Measurements from ENCODE around the gene RAB30. TPM values are rescaled to one million over a fixed set of nuclear protein-coding genes. Genes with fewer than 3 reads are reported as not detected.

Gene RAB30
- total RNA-seq, 1 donor from 2014 or later, result 160 TPM

DNA sequence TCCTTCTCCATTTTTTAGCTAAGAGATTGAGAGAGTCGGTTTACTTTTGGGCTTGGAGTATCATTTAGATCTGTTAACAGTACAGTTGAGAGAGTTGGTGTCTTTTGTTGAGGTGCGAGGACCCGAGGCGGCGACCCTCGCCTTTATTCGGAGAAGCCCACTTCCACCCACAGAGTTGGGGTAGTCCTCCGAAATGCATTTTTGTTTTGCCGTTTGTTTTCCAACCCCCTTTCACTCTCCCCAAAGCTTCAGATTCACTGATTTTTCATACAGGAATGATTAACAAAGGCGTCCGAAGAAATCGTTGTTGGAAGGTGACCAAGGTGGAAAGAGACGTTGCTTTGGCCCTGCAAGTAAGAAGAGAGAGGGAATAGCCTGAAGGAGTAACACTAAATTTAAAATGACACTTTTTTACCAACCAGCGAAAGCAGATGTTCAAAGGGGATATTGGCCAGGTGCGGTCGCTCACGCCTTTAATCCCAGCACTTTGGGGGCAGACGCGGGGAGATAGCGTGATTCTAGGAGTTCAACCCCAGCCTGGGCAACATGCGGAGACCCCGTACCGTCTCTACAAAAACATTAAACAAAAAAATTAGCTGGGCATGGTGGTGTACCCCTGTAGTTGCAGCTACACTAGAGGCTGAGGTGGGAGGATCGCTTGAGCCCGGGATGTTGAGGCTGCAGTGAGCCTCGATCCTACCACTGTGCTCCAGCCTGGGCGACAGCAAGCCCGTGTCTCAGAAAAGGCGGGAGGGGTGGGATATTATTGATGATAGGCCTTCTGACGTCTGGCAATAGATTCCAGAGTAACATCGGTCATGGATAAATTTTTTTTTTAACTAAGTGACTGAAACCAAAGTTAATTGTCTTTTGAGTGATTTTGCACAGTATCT lies 899 bp upstream of the RAB30 start:
- TF ChIP-seq, protein P1, sequence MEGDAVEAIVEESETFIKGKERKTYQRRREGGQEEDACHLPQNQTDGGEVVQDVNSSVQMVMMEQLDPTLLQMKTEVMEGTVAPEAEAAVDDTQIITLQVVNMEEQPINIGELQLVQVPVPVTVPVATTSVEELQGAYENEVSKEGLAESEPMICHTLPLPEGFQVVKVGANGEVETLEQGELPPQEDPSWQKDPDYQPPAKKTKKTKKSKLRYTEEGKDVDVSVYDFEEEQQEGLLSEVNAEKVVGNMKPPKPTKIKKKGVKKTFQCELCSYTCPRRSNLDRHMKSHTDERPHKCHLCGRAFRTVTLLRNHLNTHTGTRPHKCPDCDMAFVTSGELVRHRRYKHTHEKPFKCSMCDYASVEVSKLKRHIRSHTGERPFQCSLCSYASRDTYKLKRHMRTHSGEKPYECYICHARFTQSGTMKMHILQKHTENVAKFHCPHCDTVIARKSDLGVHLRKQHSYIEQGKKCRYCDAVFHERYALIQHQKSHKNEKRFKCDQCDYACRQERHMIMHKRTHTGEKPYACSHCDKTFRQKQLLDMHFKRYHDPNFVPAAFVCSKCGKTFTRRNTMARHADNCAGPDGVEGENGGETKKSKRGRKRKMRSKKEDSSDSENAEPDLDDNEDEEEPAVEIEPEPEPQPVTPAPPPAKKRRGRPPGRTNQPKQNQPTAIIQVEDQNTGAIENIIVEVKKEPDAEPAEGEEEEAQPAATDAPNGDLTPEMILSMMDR (IDR thresholded peaks at IDR 0.05), result no peak
- intact Hi-C loops (cut with micrococcal nuclease), result loop anchor here (1.0 to 5.0 kb wide), 5 partner anchors 10 to 214 kb away; partner anchors contain the start of gene CCDC90B
- ATAC-seq (ENCODE audit: low read depth) (no peak), DNase-seq (no peak)
- Mint-ChIP-seq H3K36me3 (ENCODE audit: low read depth) (peaks cover 55% of the 10 kb centered on the region), H3K4me3 (no peak overlapping the region), H3K27me3 (no peaks in the 10 kb centered on the region), H3K27ac (no peak overlapping the region), H3K9me3 (no peaks in the 10 kb centered on the region), H3K4me1 (peaks cover 60% of the 10 kb centered on the region)
- ChIA-PET CTCF (interaction anchor here (1.0 to 2.0 kb wide), 4 partner anchors 10 to 205 kb away, joined by 3 to 7 read pairs (median 5); no protein-coding TSS in a partner anchor), POLR2A (interaction anchor here (0.6 to 10.8 kb wide), 26 partner anchors 10 to 176 kb away, joined by 3 to 129 read pairs (median 6); partner anchors contain the start of genes ANKRD42, PCF11 and PRCP)

DNA sequence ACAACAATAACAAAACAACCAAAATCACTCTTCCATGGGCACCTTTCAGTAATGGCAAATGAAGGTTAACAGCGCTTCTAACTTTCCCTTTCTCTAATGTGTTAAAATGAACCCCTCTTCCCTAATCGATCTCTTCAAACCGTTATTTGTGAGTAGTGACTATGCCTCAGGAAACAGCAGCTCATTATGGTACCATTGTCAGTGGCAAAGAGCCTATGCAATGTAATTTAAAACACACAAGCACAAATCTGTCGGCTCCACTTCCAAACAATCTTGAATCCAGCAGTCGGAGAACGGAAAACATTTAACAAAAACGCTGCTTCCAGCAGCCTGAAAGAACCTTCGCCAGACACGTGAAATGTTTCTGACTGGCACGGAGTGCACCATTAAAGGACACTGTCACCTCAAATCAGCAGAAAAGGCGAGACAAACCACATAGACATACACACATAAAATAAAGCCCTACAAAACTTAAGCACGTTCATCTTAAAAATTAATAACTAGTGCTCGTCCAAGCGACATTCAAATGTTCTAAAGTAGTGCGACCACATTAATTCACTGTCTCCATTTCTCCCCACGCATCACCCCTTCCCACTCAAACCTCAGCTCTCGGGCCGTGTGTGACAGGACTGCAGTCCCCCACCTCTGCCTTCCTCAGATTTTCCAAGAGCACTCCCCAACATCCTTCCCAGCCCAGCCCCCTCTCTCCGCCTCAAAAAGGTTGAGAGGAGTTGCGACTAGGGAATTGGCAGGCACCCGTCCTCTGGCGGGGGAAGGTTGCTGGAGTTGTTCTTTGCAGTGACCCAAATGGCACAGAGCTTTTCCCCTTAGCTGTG lies 748 bp downstream of the RAB30 start:
- ChIA-PET CTCF (interaction anchor here (1.1 to 2.0 kb wide), 2 partner anchors 144 to 204 kb away, joined by 3 to 7 read pairs; no protein-coding TSS in a partner anchor), POLR2A (interaction anchor here (0.5 to 10.8 kb wide), 32 partner anchors 8 to 1202 kb away, joined by 3 to 129 read pairs (median 4); partner anchors contain the start of genes ANKRD42, CCDC90B, DDIAS and PCF11)
- Mint-ChIP-seq H3K4me1 (peaks cover 71% of the 10 kb centered on the region), H3K27me3 (no peaks in the 10 kb centered on the region), H3K27ac (no peak overlapping the region), H3K36me3 (ENCODE audit: low read depth) (peaks cover 49% of the 10 kb centered on the region), H3K9me3 (no peaks in the 10 kb centered on the region), H3K4me3 (no peak overlapping the region)
- DNase-seq (no peak), ATAC-seq (ENCODE audit: low read depth) (no peak)
- TF ChIP-seq, protein P1 (IDR thresholded peaks at IDR 0.05), result no peak
- intact Hi-C loops (cut with micrococcal nuclease), result loop anchor here (1.0 to 5.0 kb wide), 7 partner anchors 8 to 181 kb away; partner anchors contain the start of gene DDIAS

DNA sequence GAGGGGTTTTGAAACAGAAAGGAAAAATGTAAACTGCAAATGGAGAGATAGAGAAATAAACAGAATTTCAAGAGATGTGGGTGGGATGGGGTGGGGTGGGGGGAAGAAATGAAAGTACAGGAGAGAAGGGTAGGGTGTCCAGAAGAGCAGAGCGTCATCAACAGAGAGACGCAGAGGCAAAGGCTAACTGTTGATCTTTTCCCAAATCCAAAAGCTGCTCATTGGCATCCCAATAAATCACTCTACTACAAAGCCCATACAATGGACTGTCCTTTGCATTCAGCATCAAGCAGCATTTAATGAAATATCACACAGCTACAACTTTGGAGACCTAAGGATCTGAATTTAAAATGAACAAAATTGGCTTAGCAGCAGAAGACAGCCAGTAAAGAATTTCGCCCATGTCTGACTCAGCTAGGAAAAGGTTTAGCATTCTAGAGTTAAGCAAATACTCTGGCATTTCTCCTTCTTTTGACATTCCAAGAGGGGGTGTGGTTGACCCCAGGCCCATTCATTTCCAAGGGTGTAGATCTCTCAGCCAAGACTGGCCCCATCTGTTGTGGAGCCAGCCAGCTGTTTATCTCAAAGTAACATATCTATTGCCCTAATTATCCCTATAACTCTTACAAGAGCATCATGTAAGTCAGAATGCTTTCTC lies 1.5 kb downstream of the RAB30 start:
- POLR2A ChIA-PET, result interaction anchor here (0.6 to 10.8 kb wide), 18 partner anchors 7 to 168 kb away, joined by 3 to 129 read pairs (median 6); partner anchors contain the start of genes ANKRD42, DDIAS and PCF11
- TF ChIP-seq, protein P1 (IDR thresholded peaks at IDR 0.05), result no peak
- DNase-seq, result no peak
- H3K4me3 Mint-ChIP-seq, result no peak overlapping the region
- H3K9me3 Mint-ChIP-seq, result no peaks in the 10 kb centered on the region
- H3K4me1 Mint-ChIP-seq, result peaks cover 75% of the 10 kb centered on the region
- H3K27me3 Mint-ChIP-seq, result no peaks in the 10 kb centered on the region
- no peak overlapping the region for H3K27ac Mint-ChIP-seq
- CTCF ChIA-PET, result interaction anchor here (1.1 kb wide), 1 partner anchor 143 kb away, joined by 3 read pairs; no protein-coding TSS in a partner anchor
- intact Hi-C loops (cut with micrococcal nuclease), result loop anchor here (2.0 to 5.0 kb wide), 2 partner anchors 63 to 182 kb away; no protein-coding TSS in a partner anchor
- H3K36me3 Mint-ChIP-seq (ENCODE audit: low read depth), result peaks cover 45% of the 10 kb centered on the region
- ATAC-seq (ENCODE audit: low read depth), result no peak

DNA sequence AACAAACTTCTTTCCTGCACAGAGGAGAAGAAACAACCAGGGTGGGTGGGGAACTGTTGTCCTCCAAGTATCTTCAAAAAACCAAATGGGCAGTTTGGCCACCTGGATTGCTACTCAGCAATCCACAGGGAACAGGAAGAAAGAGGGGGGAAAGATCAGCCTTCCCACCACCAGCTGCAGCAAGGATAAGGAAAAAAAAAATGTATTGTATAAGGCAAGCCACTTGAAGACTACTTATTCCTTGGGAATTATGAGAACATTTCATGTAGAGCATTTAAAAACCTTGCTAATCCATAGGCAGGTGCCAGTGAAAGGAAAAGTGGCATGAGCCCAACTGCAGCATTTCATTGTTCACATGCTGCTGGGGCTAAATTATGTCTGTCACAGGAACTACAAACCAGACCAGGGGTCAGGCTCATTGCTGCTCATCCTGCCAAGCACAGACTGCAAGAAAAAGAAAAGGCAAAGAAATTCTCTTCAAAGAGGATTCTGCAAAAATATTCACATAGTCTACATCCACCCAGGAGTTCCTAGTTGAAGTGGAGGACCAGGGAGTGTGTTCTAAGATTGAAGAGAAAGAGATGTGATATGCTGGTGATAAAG lies 2.2 kb downstream of the RAB30 start:
- H3K36me3 Mint-ChIP-seq (ENCODE audit: low read depth), result peaks cover 45% of the 10 kb centered on the region
- ATAC-seq (ENCODE audit: low read depth) (no peak), DNase-seq (no peak)
- POLR2A ChIA-PET, result interaction anchor here (0.8 to 10.8 kb wide), 13 partner anchors 7 to 168 kb away, joined by 3 to 129 read pairs (median 10); partner anchors contain the start of genes DDIAS and PCF11
- H3K9me3 Mint-ChIP-seq, result no peaks in the 10 kb centered on the region
- no peaks in the 10 kb centered on the region for H3K27me3 Mint-ChIP-seq
- TF ChIP-seq, protein P1 (IDR thresholded peaks at IDR 0.05), result no peak
- H3K4me3 Mint-ChIP-seq, result no peak overlapping the region
- H3K27ac Mint-ChIP-seq, result no peak overlapping the region
- intact Hi-C loops (cut with micrococcal nuclease), result loop anchor here (2.0 to 5.0 kb wide), 2 partner anchors 63 to 183 kb away; no protein-coding TSS in a partner anchor
- CTCF ChIA-PET, result interaction anchor here (1.1 kb wide), 1 partner anchor 142 kb away, joined by 3 read pairs; no protein-coding TSS in a partner anchor
- H3K4me1 Mint-ChIP-seq, result peaks cover 75% of the 10 kb centered on the region

Data from activated B cell treated with CpG ODN at 0.5 μM for 24 hours (primary cell).